Fibroblast of lung (primary cell): Measurements from ENCODE around the gene CNTN3. TPM values are rescaled to one million over a fixed set of nuclear protein-coding genes. Genes with fewer than 3 reads are reported as not detected.

Experiments
- DNase-seq, 2 donors: peaks; one replicate each; pipeline versions ENCODE4 v3.0.0 to v3.0.0-alpha.2; 2010; ENCODE audit warnings: low read depth in 2 of 2
- H2AFZ ChIP-seq: 2 replicates; pipeline ENCODE4 v1.5.1; 2012; ENCODE audit warnings: low read length, control low read depth, inconsistent platforms
- H3K27ac ChIP-seq: 2 replicates; pipeline ENCODE4 v1.5.1; 2011; ENCODE audit warnings: low read length, control low read depth; ENCODE audit not compliant: insufficient read depth
- H3K27me3 ChIP-seq: 2 replicates; pipeline ENCODE4 v1.5.1; 2011; ENCODE audit warnings: mild to moderate bottlenecking, low read length; ENCODE audit not compliant: control insufficient read depth, insufficient read depth
- H3K36me3 ChIP-seq: 2 replicates; pipeline ENCODE4 v1.5.1; 2011; ENCODE audit warnings: low read length; ENCODE audit not compliant: control insufficient read depth, insufficient read depth
- H3K4me1 ChIP-seq: 2 replicates; pipeline ENCODE4 v1.5.1; 2011; ENCODE audit warnings: low read length; ENCODE audit not compliant: control insufficient read depth, insufficient read depth; ENCODE audit errors: extremely low read depth
- H3K4me2 ChIP-seq: 2 replicates; pipeline ENCODE4 v1.5.1; 2011; ENCODE audit warnings: low read length, control low read depth; ENCODE audit not compliant: insufficient read depth; ENCODE audit errors: extremely low read depth
- H3K4me3 ChIP-seq, 4 experiments: fragments of 200-600 bp in 1 of 4; sonication (generic) in 1 of 4; replicated peaks in 1 of 4; 2 replicates each; pipeline ENCODE4 v1.5.1; 2011 to 2016; ENCODE audit warnings: low read length in 4 of 4, low read depth in 3 of 4, mild to moderate bottlenecking in 3 of 4, control low read depth in 2 of 4, inconsistent platforms in 1 of 4, mixed read lengths in 1 of 4; ENCODE audit not compliant: insufficient read depth in 1 of 4; ENCODE audit errors: control extremely low read depth in 1 of 4
- H3K79me2 ChIP-seq: 2 replicates; pipeline ENCODE4 v1.5.1; 2012; ENCODE audit warnings: mild to moderate bottlenecking, low read length, inconsistent platforms; ENCODE audit not compliant: control insufficient read depth, insufficient read depth
- H3K9ac ChIP-seq: 2 replicates; pipeline ENCODE4 v1.5.1; 2011; ENCODE audit warnings: mild to moderate bottlenecking, low read length, control low read depth; ENCODE audit not compliant: insufficient read depth
- H3K9me3 ChIP-seq: 2 replicates; pipeline ENCODE4 v1.5.1; 2012; ENCODE audit warnings: low read depth, low read length; ENCODE audit not compliant: control insufficient read depth, insufficient read depth
- H4K20me1 ChIP-seq: 2 replicates; pipeline ENCODE4 v1.5.1; 2011; ENCODE audit warnings: low read length; ENCODE audit not compliant: control insufficient read depth, insufficient read depth; ENCODE audit errors: extremely low read depth
- CTCF ChIP-seq, 2 donors: IDR thresholded peaks in 1 of 2; conservative IDR thresholded peaks in 1 of 2; 1 replicate in 1 of 2; 2 replicates in 1 of 2; pipeline ENCODE4 v1.5.1; 2011 to 2012; ENCODE audit warnings: low read length in 2 of 2, control low read depth in 1 of 2, inconsistent platforms in 1 of 2, low read depth in 1 of 2, mild to moderate bottlenecking in 1 of 2
- EZH2 ChIP-seq: IDR thresholded peaks from 2 replicates; pipeline ENCODE4 v1.5.1; 2012; ENCODE audit warnings: low read length, control low read depth, mild to moderate bottlenecking; ENCODE audit errors: missing control alignments
- polyA plus RNA-seq, 2 donors: library from polyadenylated mRNA; depleted of rRNA in 1 of 2; stranded (reverse) in 1 of 2; unstranded in 1 of 2; fragments of >200 nt; gene quantifications; 2 replicates each; pipeline ENCODE4 v1.2.1, GENCODE V29; 2011 to 2012; ENCODE audit warnings: missing spikeins in 1 of 2
- total RNA-seq: library from RNA; depleted of rRNA; stranded (reverse); fragments of >200 nt; gene quantifications from 2 replicates; pipeline ENCODE4 v1.2.1, GENCODE V29; 2014

The CNTN3 gene
- total and polyA plus RNA-seq, 2 donors (not counting 1 experiment from before 2014, with no cell fraction given): 3.2 to 8.3 TPM

DNA sequence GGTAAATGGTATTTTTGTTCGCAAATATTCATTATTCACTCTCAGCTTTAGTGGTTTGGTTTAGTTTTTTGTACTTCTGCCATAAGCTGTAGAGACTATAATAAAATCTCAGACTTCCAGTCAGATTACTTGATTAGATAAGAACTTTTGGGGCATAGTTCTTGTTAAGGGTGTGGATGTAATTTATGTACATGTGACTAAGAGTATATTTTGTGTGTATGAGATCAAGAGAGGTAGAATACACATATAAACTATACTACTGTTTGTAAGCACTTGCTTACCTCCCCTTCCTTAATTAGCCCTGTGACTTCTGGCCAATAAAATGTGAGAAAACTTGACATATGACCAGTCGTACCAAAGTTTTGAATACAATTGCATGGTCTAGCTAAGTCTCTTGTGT lies 12.0 kb downstream of the CNTN3 start:
- Histone ChIP-seq H3K79me2 (no peaks in the 10 kb centered on the region), H3K4me1 (no peaks in the 10 kb centered on the region), H2AFZ (no peak overlapping the region), H3K36me3 (no peaks in the 10 kb centered on the region), H3K4me2 (no peak overlapping the region), H4K20me1 (no peaks in the 10 kb centered on the region), H3K9me3 (no peaks in the 10 kb centered on the region), H3K27me3 (no peaks in the 10 kb centered on the region), H3K9ac (no peak overlapping the region), H3K27ac (no peak overlapping the region), H3K4me3 (no peak overlapping the region)
- no peak for TF ChIP-seq EZH2
- no peak for TF ChIP-seq CTCF (conservative IDR thresholded peaks at IDR 0.05 in 1 of 2, IDR thresholded peaks at IDR 0.05 in 1 of 2; ENCODE audit: low read depth in 1 of 2, low read length in 2 of 2)
- DNase-seq: no peak

GRCh38 chr3:74601793-74602192 lies 12.7 kb downstream of the CNTN3 start:
- no peak for TF ChIP-seq EZH2
- no peak for TF ChIP-seq CTCF (conservative IDR thresholded peaks at IDR 0.05 in 1 of 2, IDR thresholded peaks at IDR 0.05 in 1 of 2; ENCODE audit: low read depth in 1 of 2, low read length in 2 of 2)
- no peak overlapping the region for H3K4me2 ChIP-seq
- H3K36me3 ChIP-seq: no peaks in the 10 kb centered on the region
- no peak overlapping the region for H3K4me3 ChIP-seq
- no peaks in the 10 kb centered on the region for H3K27me3 ChIP-seq
- no peaks in the 10 kb centered on the region for H3K4me1 ChIP-seq
- DNase-seq: no peak
- no peaks in the 10 kb centered on the region for H3K9me3 ChIP-seq
- H2AFZ ChIP-seq: no peak overlapping the region
- H3K79me2 ChIP-seq: no peaks in the 10 kb centered on the region
- no peaks in the 10 kb centered on the region for H4K20me1 ChIP-seq
- H3K9ac ChIP-seq: no peak overlapping the region
- H3K27ac ChIP-seq: no peak overlapping the region

- H2AFZ ChIP-seq: no peak overlapping the region
- H3K36me3 ChIP-seq: no peaks in the 10 kb centered on the region
- H3K9ac ChIP-seq: no peak overlapping the region
- H3K9me3 ChIP-seq: no peaks in the 10 kb centered on the region
- H4K20me1 ChIP-seq: no peaks in the 10 kb centered on the region
- DNase-seq: peak in 1 of 2 donors; percentile 13
- TF ChIP-seq EZH2: no peak
- no peak for TF ChIP-seq CTCF (conservative IDR thresholded peaks at IDR 0.05 in 1 of 2, IDR thresholded peaks at IDR 0.05 in 1 of 2; ENCODE audit: low read depth in 1 of 2, low read length in 2 of 2)
- H3K4me3 ChIP-seq: no peak overlapping the region
- H3K27me3 ChIP-seq: no peaks in the 10 kb centered on the region
- H3K4me1 ChIP-seq: no peaks in the 10 kb centered on the region
- no peak overlapping the region for H3K27ac ChIP-seq
- no peaks in the 10 kb centered on the region for H3K79me2 ChIP-seq
- no peak overlapping the region for H3K4me2 ChIP-seq
These were observed 14.9 kb downstream of the CNTN3 start for GRCh38 chr3:74599564-74599963.
